Spleen (tissue), 7 donors: ENCODE results near the gene MYO3A.

Source experiments
- POLR2A ChIP-seq, 3 donors: fragments of 450-650 bp; IDR thresholded peaks; one replicate each; pipeline ENCODE4 v1.5.1; 2017; ENCODE audit warnings: antibody characterized with exemption in 3 of 3, mild to moderate bottlenecking in 1 of 3
- POLR2AphosphoS5 ChIP-seq, 3 donors: sonication (generic); formaldehyde crosslinking; IDR thresholded peaks; one replicate each; pipeline ENCODE4 v1.5.1; 2017; ENCODE audit warnings: antibody characterized with exemption in 3 of 3
- TF ChIP-seq, protein P1 (sequence below), 11 experiments: fragments of 200-600 bp in 7 of 11; fragments of 450-650 bp in 4 of 11; sonication (generic) in 4 of 11; IDR thresholded peaks in 8 of 11; conservative IDR thresholded peaks in 3 of 11; 1 replicate in 7 of 11; 2 replicates in 4 of 11; pipeline versions ENCODE4 v1.4.0 to v1.8.0; 2016 to 2021; ENCODE audit warnings: antibody characterized with exemption in 11 of 11, inconsistent platforms in 4 of 11, mild to moderate bottlenecking in 1 of 11
- donor health status: DM: no; HTN: no; CAD: no; lungs with moderate emphysema.
- donor health status: DM: no; HTN: no; CAD: no.
- donor health status: DM: no; HTN: no; CAD: no.

DNA sequence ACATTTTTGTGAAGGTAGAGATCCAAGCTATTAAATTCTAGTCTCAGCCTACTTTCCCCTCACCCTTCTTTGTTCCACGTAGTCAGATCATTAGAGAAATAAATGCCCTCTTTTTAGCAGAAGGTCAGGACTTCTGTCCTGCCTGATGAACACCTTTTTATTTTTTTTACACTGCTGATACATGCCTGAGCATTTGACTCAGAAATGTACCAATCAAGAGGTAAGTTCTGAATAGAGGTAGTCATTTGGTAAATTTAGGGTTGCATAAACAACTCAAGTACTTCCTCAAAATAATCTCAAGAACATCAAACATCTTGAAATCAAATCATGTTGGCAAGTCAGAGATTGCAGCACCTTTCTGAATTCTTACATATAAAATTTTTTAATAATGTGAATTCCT, 133.7 kb downstream of the MYO3A start:
- TF ChIP-seq, protein P1, sequence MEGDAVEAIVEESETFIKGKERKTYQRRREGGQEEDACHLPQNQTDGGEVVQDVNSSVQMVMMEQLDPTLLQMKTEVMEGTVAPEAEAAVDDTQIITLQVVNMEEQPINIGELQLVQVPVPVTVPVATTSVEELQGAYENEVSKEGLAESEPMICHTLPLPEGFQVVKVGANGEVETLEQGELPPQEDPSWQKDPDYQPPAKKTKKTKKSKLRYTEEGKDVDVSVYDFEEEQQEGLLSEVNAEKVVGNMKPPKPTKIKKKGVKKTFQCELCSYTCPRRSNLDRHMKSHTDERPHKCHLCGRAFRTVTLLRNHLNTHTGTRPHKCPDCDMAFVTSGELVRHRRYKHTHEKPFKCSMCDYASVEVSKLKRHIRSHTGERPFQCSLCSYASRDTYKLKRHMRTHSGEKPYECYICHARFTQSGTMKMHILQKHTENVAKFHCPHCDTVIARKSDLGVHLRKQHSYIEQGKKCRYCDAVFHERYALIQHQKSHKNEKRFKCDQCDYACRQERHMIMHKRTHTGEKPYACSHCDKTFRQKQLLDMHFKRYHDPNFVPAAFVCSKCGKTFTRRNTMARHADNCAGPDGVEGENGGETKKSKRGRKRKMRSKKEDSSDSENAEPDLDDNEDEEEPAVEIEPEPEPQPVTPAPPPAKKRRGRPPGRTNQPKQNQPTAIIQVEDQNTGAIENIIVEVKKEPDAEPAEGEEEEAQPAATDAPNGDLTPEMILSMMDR (IDR thresholded peaks at IDR 0.05 in 8 of 11, conservative IDR thresholded peaks at IDR 0.05 in 3 of 11), result no peak
- no peak for TF ChIP-seq POLR2A (IDR thresholded peaks at IDR 0.05)
- TF ChIP-seq POLR2AphosphoS5 (IDR thresholded peaks at IDR 0.05), result no peak
